ENCODE measurements around the gene TBC1D22A. TPM values are rescaled to one million over a fixed set of nuclear protein-coding genes. Genes with fewer than 3 reads are reported as not detected.

The TBC1D22A gene
- total and polyA plus RNA-seq, 9 of the 15 experiments (the other 6 are each of a cell fraction or from before 2014, with no cell fraction given), result 0.20 to 11.5 (median 5.2) TPM

DNA sequence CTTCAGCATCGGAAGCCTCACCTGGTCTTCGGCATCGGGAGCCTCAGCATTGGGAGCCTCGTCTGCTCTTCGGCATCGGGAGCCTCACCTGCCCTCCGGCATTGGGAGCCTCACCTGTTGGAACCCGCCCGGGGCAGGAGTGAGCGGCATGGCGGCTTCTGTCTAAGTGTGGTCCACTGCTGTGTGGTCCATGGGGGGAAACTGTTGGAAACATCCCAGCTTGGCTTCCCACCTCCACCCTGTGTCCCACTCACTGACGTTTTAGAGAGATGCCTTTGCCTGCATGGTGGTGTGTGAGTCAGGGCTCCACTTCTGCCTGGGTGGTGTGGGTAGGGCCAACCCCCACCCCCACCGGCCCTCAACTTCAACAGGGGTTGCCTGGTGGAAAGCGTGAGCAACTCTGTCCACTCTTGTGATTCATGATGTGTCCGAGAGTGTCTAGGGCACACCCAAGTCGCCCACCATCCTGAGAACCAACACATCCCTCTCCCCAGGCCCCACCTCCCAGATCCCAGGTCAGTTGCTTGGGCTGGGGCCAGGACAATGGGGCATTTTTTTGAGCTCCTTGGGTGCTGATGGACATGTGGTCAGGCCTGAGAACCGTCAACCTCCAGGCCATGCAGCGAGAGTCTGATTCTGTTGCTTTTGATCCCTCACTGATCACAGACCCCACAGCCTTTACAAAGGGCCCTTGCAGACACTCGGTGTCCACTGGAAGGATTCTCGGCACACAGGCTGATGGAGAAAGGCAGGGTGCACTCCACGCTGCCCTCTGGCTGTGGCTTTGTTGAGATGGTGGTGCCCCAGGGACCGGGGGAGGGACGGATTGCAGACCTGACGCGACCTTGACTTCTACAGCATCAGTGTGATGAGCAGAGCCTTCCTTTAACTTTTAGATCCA is 406.7 kb downstream of the TBC1D22A start (continued):
- TF ChIP-seq, protein P1, sequence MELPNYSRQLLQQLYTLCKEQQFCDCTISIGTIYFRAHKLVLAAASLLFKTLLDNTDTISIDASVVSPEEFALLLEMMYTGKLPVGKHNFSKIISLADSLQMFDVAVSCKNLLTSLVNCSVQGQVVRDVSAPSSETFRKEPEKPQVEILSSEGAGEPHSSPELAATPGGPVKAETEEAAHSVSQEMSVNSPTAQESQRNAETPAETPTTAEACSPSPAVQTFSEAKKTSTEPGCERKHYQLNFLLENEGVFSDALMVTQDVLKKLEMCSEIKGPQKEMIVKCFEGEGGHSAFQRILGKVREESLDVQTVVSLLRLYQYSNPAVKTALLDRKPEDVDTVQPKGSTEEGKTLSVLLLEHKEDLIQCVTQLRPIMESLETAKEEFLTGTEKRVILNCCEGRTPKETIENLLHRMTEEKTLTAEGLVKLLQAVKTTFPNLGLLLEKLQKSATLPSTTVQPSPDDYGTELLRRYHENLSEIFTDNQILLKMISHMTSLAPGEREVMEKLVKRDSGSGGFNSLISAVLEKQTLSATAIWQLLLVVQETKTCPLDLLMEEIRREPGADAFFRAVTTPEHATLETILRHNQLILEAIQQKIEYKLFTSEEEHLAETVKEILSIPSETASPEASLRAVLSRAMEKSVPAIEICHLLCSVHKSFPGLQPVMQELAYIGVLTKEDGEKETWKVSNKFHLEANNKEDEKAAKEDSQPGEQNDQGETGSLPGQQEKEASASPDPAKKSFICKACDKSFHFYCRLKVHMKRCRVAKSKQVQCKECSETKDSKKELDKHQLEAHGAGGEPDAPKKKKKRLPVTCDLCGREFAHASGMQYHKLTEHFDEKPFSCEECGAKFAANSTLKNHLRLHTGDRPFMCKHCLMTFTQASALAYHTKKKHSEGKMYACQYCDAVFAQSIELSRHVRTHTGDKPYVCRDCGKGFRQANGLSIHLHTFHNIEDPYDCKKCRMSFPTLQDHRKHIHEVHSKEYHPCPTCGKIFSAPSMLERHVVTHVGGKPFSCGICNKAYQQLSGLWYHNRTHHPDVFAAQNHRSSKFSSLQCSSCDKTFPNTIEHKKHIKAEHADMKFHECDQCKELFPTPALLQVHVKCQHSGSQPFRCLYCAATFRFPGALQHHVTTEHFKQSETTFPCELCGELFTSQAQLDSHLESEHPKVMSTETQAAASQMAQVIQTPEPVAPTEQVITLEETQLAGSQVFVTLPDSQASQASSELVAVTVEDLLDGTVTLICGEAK (IDR thresholded peaks at IDR 0.05), result no peak
- TF ChIP-seq, protein P1 (CRISPR knock-in tag; IDR thresholded peaks at IDR 0.05), result no peak
- TF ChIP-seq, protein P2, sequence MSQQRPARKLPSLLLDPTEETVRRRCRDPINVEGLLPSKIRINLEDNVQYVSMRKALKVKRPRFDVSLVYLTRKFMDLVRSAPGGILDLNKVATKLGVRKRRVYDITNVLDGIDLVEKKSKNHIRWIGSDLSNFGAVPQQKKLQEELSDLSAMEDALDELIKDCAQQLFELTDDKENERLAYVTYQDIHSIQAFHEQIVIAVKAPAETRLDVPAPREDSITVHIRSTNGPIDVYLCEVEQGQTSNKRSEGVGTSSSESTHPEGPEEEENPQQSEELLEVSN (IDR thresholded peaks at IDR 0.05; ENCODE audit: borderline replicate concordance in 1 of 2, extremely low read depth in 1 of 2, insufficient read depth in 1 of 2, insufficient read length in 1 of 2, low read depth in 1 of 2, low read length in 1 of 2, poor library complexity in 1 of 2, severe bottlenecking in 1 of 2), result no peak
- TF ChIP-seq ZNF232 (CRISPR knock-in tag; IDR thresholded peaks at IDR 0.05) (no peak), RAD21 (CRISPR knock-in tag; conservative IDR thresholded peaks at IDR 0.05 in 1 of 2, IDR thresholded peaks at IDR 0.05 in 1 of 2) (peak in 1 of 2 experiments; percentile 22; a peak in 2 of 4 replicates), ZNF134 (CRISPR knock-in tag; conservative IDR thresholded peaks at IDR 0.05) (no peak)
- TF ChIP-seq, protein P3, sequence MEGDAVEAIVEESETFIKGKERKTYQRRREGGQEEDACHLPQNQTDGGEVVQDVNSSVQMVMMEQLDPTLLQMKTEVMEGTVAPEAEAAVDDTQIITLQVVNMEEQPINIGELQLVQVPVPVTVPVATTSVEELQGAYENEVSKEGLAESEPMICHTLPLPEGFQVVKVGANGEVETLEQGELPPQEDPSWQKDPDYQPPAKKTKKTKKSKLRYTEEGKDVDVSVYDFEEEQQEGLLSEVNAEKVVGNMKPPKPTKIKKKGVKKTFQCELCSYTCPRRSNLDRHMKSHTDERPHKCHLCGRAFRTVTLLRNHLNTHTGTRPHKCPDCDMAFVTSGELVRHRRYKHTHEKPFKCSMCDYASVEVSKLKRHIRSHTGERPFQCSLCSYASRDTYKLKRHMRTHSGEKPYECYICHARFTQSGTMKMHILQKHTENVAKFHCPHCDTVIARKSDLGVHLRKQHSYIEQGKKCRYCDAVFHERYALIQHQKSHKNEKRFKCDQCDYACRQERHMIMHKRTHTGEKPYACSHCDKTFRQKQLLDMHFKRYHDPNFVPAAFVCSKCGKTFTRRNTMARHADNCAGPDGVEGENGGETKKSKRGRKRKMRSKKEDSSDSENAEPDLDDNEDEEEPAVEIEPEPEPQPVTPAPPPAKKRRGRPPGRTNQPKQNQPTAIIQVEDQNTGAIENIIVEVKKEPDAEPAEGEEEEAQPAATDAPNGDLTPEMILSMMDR (IDR thresholded peaks at IDR 0.05 in 2 of 3, conservative IDR thresholded peaks at IDR 0.05 in 1 of 3; ENCODE audit: insufficient read depth in 2 of 3, low read depth in 1 of 3, low read length in 3 of 3), result 0 out of 6 replicates have a peak, but pooled peaks of 1 of the 3 experiments have one; percentile 23

All from K562 (cell line).